Fibroblast of lung (primary cell): Measurements from ENCODE around the gene MYOC.

Experiments
- EZH2 ChIP-seq: IDR thresholded peaks from 2 replicates; pipeline ENCODE4 v1.5.1; 2012; ENCODE audit warnings: low read length, control low read depth, mild to moderate bottlenecking; ENCODE audit errors: missing control alignments
- TF ChIP-seq, protein P1 (sequence below), 2 donors: IDR thresholded peaks in 1 of 2; conservative IDR thresholded peaks in 1 of 2; 1 replicate in 1 of 2; 2 replicates in 1 of 2; pipeline ENCODE4 v1.5.1; 2011 to 2012; ENCODE audit warnings: low read length in 2 of 2, control low read depth in 1 of 2, inconsistent platforms in 1 of 2, low read depth in 1 of 2, mild to moderate bottlenecking in 1 of 2

DNA sequence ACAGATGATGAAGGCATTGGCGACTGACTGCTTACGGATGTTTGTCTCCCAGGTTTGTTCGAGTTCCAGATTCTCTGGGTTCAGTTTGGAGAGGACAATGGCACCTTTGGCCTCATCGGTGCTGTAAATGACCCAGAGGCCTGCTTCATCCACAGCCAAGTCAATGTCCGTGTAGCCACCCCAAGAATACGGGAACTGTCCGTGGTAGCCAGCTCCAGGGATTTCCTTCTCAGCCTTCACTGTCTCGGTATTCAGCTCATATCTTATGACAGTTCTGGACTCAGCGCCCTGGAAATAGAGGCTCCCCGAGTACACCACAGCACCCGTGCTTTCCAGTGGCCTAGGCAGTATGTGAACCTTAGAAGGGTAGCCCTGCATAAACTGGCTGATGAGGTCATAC is 16.3 kb downstream of the MYOC start:
- TF ChIP-seq, protein P1, sequence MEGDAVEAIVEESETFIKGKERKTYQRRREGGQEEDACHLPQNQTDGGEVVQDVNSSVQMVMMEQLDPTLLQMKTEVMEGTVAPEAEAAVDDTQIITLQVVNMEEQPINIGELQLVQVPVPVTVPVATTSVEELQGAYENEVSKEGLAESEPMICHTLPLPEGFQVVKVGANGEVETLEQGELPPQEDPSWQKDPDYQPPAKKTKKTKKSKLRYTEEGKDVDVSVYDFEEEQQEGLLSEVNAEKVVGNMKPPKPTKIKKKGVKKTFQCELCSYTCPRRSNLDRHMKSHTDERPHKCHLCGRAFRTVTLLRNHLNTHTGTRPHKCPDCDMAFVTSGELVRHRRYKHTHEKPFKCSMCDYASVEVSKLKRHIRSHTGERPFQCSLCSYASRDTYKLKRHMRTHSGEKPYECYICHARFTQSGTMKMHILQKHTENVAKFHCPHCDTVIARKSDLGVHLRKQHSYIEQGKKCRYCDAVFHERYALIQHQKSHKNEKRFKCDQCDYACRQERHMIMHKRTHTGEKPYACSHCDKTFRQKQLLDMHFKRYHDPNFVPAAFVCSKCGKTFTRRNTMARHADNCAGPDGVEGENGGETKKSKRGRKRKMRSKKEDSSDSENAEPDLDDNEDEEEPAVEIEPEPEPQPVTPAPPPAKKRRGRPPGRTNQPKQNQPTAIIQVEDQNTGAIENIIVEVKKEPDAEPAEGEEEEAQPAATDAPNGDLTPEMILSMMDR (conservative IDR thresholded peaks at IDR 0.05 in 1 of 2, IDR thresholded peaks at IDR 0.05 in 1 of 2; ENCODE audit: low read depth in 1 of 2, low read length in 2 of 2), result no peak
- TF ChIP-seq EZH2, result no peak
